H9 (cell line): Measurements from ENCODE around the gene CELF6. TPM values are rescaled to one million over a fixed set of nuclear protein-coding genes. Genes with fewer than 3 reads are reported as not detected.

Experiments used
- DNase-seq: peaks from one replicate; pipeline ENCODE4 v3.0.0-alpha.2; 2017
- H2AFZ ChIP-seq: one replicate; pipeline ENCODE4 v1.6.1; 2013; ENCODE audit warnings: mild to moderate bottlenecking, low read length, control low read depth, moderate library complexity
- H2AK5ac ChIP-seq: 2 replicates; pipeline ENCODE4 v1.6.1; 2013; ENCODE audit warnings: low read length, control low read depth, mixed read lengths; ENCODE audit not compliant: insufficient read length
- H2BK120ac ChIP-seq: one replicate; pipeline ENCODE4 v1.6.1; 2013; ENCODE audit warnings: low read depth, mild to moderate bottlenecking, low read length, control low read depth, inconsistent platforms; ENCODE audit not compliant: poor library complexity, severe bottlenecking
- H2BK12ac ChIP-seq: 2 replicates; pipeline ENCODE4 v1.6.1; 2013; ENCODE audit warnings: low read length, control low read depth, mixed read lengths, low read depth; ENCODE audit not compliant: insufficient read length
- H2BK15ac ChIP-seq: 2 replicates; pipeline ENCODE4 v1.6.1; 2013; ENCODE audit warnings: low read depth, low read length, control low read depth
- H2BK20ac ChIP-seq: one replicate; pipeline ENCODE4 v1.6.1; 2013; ENCODE audit warnings: low read depth, mild to moderate bottlenecking, low read length, control low read depth, inconsistent platforms; ENCODE audit not compliant: poor library complexity, severe bottlenecking
- H2BK5ac ChIP-seq: 2 replicates; pipeline ENCODE4 v1.6.1; 2013; ENCODE audit warnings: low read length, control low read depth, mixed read lengths; ENCODE audit not compliant: insufficient read length
- H3K14ac ChIP-seq: 2 replicates; pipeline ENCODE4 v1.6.1; 2013; ENCODE audit warnings: low read length, control low read depth; ENCODE audit not compliant: insufficient read depth
- H3K18ac ChIP-seq: 2 replicates; pipeline ENCODE4 v1.6.1; 2013; ENCODE audit warnings: low read depth, mild to moderate bottlenecking, mixed read lengths, low read length, control low read depth; ENCODE audit not compliant: insufficient read length
- H3K23ac ChIP-seq: 2 replicates; pipeline ENCODE4 v1.6.1; 2013; ENCODE audit warnings: low read length, control low read depth, mixed read lengths, low read depth; ENCODE audit not compliant: insufficient read length
- H3K23me2 ChIP-seq: 2 replicates; pipeline ENCODE4 v1.6.1; 2013; ENCODE audit warnings: low read depth, mild to moderate bottlenecking, mixed read lengths, low read length, control low read depth; ENCODE audit not compliant: insufficient read length, poor library complexity, severe bottlenecking
- H3K27ac ChIP-seq: 2 replicates; pipeline ENCODE4 v1.5.1; 2013; ENCODE audit warnings: low read length, control low read depth, mixed read lengths, low read depth; ENCODE audit not compliant: insufficient read length
- H3K27me3 ChIP-seq: 2 replicates; pipeline ENCODE4 v1.6.1; 2013; ENCODE audit warnings: low read length, control low read depth, inconsistent platforms; ENCODE audit not compliant: insufficient read depth
- H3K4ac ChIP-seq: 2 replicates; pipeline ENCODE4 v1.6.1; 2013; ENCODE audit warnings: low read depth, mild to moderate bottlenecking, control low read depth, inconsistent platforms, low read length, moderate library complexity
- H3K4me1 ChIP-seq: 2 replicates; pipeline ENCODE4 v1.6.1; 2013; ENCODE audit warnings: low read length, control low read depth, inconsistent platforms; ENCODE audit not compliant: insufficient read depth
- H3K4me2 ChIP-seq: 2 replicates; pipeline ENCODE4 v1.6.1; 2013; ENCODE audit warnings: low read length, control low read depth, mixed read lengths; ENCODE audit not compliant: insufficient read length, insufficient read depth
- H3K56ac ChIP-seq: 2 replicates; pipeline ENCODE4 v1.6.1; 2013; ENCODE audit warnings: low read depth, mild to moderate bottlenecking, mixed read lengths, low read length, control low read depth; ENCODE audit not compliant: insufficient read length
- H3K79me1 ChIP-seq: 2 replicates; pipeline ENCODE4 v1.6.1; 2013; ENCODE audit warnings: low read depth, mild to moderate bottlenecking, moderate library complexity, low read length, control low read depth, inconsistent platforms; ENCODE audit not compliant: insufficient read depth, poor library complexity, severe bottlenecking
- H3K79me2 ChIP-seq: 2 replicates; pipeline ENCODE4 v1.6.1; 2013; ENCODE audit warnings: low read length, control low read depth, inconsistent platforms; ENCODE audit not compliant: insufficient read depth
- H3K9ac ChIP-seq: 2 replicates; pipeline ENCODE4 v1.6.1; 2013; ENCODE audit warnings: low read length, control low read depth, mixed read lengths; ENCODE audit not compliant: insufficient read length; ENCODE audit errors: extremely low read depth
- H3K9me3 ChIP-seq: one replicate; pipeline ENCODE4 v1.6.1; 2013; ENCODE audit warnings: low read depth, low read length, inconsistent platforms; ENCODE audit not compliant: control insufficient read depth
- H3T11ph ChIP-seq: one replicate; pipeline ENCODE4 v1.6.1; 2013; ENCODE audit warnings: mild to moderate bottlenecking, low read length, control low read depth, inconsistent platforms
- H4K20me1 ChIP-seq: one replicate; pipeline ENCODE4 v1.6.1; 2013; ENCODE audit not compliant: control insufficient read depth, insufficient read length, insufficient read depth
- H4K5ac ChIP-seq: 2 replicates; pipeline ENCODE4 v1.6.1; 2013; ENCODE audit warnings: low read depth, mild to moderate bottlenecking, mixed read lengths, low read length, control low read depth; ENCODE audit not compliant: insufficient read length
- H4K8ac ChIP-seq: replicated peaks from 2 replicates; pipeline ENCODE4 v1.6.1; 2013; ENCODE audit warnings: low read length, control low read depth, mixed read lengths, low read depth; ENCODE audit not compliant: insufficient read length
- H4K91ac ChIP-seq: 2 replicates; pipeline ENCODE4 v1.6.1; 2013; ENCODE audit warnings: low read depth, mild to moderate bottlenecking, moderate library complexity, mixed read lengths, low read length, control low read depth; ENCODE audit not compliant: insufficient read length
- H3K27ac Mint-ChIP-seq, 3 experiments: 2 replicates in 2 of 3; 3 replicates in 1 of 3; pipeline ENCODE4 v1.8.0; 2020 to 2021; ENCODE audit warnings: mixed read lengths in 3 of 3, mild to moderate bottlenecking in 1 of 3, moderate library complexity in 1 of 3
- H3K27me3 Mint-ChIP-seq: 2 replicates; pipeline ENCODE4 v1.8.0; 2021; ENCODE audit warnings: low read depth, mild to moderate bottlenecking, moderate library complexity, mixed read lengths
- H3K36me3 Mint-ChIP-seq, 3 experiments: 2 replicates in 2 of 3; 3 replicates in 1 of 3; pipeline ENCODE4 v1.8.0; 2020 to 2021; ENCODE audit warnings: low read depth in 3 of 3, mixed read lengths in 3 of 3; ENCODE audit not compliant: insufficient read depth in 1 of 3
- H3K4me1 Mint-ChIP-seq, 2 experiments: 2 replicates each; pipeline ENCODE4 v1.8.0; 2020; ENCODE audit warnings: mixed read lengths in 2 of 2
- H3K4me3 Mint-ChIP-seq, 2 experiments: 2 replicates in 1 of 2; 3 replicates in 1 of 2; pipeline ENCODE4 v1.8.0; 2020 to 2021; ENCODE audit warnings: mild to moderate bottlenecking in 2 of 2, mixed read lengths in 2 of 2, moderate library complexity in 1 of 2
- H3K9me3 Mint-ChIP-seq, 2 experiments: 2 replicates in 1 of 2; 3 replicates in 1 of 2; pipeline ENCODE4 v1.8.0; 2020; ENCODE audit warnings: mild to moderate bottlenecking in 2 of 2, mixed read lengths in 2 of 2, moderate library complexity in 1 of 2
- CTCF ChIP-seq: fragments of 200-600 bp; sonication (generic); conservative IDR thresholded peaks from 3 replicates; pipeline ENCODE4 v1.8.0; 2021; ENCODE audit warnings: antibody characterized with exemption, mild to moderate bottlenecking
- WGBS: extraction: QIAGEN DNeasy Blood & Tissue Kit; methylation state at CpG from one replicate; pipeline ENCODE4 v1.1.7; 2013; ENCODE audit warnings: missing lambda C conversion rate, low lambda C conversion rate, mixed read lengths; ENCODE audit not compliant: insufficient read length; ENCODE audit errors: extremely low coverage; 5-methylcytosine and 5-hydroxymethylcytosine counted together
- total RNA-seq: library from RNA; stranded (reverse); gene quantifications from 2 replicates; pipeline ENCODE4 v1.2.1, GENCODE V29; 2021

The CELF6 gene
- total RNA-seq, 1 experiment from 2014 or later: 0.13 TPM

- no peak overlapping the region for H3K4me2 ChIP-seq
- Mint-ChIP-seq H3K27me3 (peaks cover 26% of the 10 kb centered on the region), H3K4me1 (peaks cover 4% of the 10 kb centered on the region in 2 experiments; a peak in 3 of 4 replicates), H3K27ac (no peak overlapping the region), H3K36me3 (peaks cover 21 to 82% (median 66%) of the 10 kb centered on the region in 3 experiments), H3K4me3 (no peak overlapping the region), H3K9me3 (no peaks in the 10 kb centered on the region)
- no peak for TF ChIP-seq CTCF
- no peak overlapping the region for H3K23ac ChIP-seq
- no peak overlapping the region for H4K5ac ChIP-seq
- H3K9me3 ChIP-seq: no peaks in the 10 kb centered on the region
- H3K79me1 ChIP-seq: no peaks in the 10 kb centered on the region
- no peak overlapping the region for H2BK120ac ChIP-seq
- H3K79me2 ChIP-seq: no peaks in the 10 kb centered on the region
- H2AK5ac ChIP-seq: no peak overlapping the region
- H4K91ac ChIP-seq: no peak overlapping the region
- no peaks in the 10 kb centered on the region for H3K4me1 ChIP-seq
- no peak overlapping the region for H3K27ac ChIP-seq
- no peak overlapping the region for H2BK12ac ChIP-seq
- H4K8ac ChIP-seq: no peak overlapping the region
- no peak overlapping the region for H2BK20ac ChIP-seq
- no peak overlapping the region for H3T11ph ChIP-seq
- H3K4ac ChIP-seq: no peak overlapping the region
- no peak overlapping the region for H3K18ac ChIP-seq
- no peak for DNase-seq
- H2AFZ ChIP-seq: no peak overlapping the region
- no CpG with 5 or more reads among the region's 3 CpGs for WGBS
- no peak overlapping the region for H2BK15ac ChIP-seq
- H4K20me1 ChIP-seq: no peaks in the 10 kb centered on the region
- no peak overlapping the region for H3K9ac ChIP-seq
- H3K23me2 ChIP-seq: no peaks in the 10 kb centered on the region
- H3K14ac ChIP-seq: no peak overlapping the region
- H3K27me3 ChIP-seq: peaks cover 2% of the 10 kb centered on the region
- no peak overlapping the region for H3K56ac ChIP-seq
- H2BK5ac ChIP-seq: no peak overlapping the region
Measured at GRCh38 chr15:72249142-72249810, 70.7 kb downstream of the CELF6 start.
